ENCODE results near the gene COL23A1. TPM values are rescaled to one million over a fixed set of nuclear protein-coding genes. Genes with fewer than 3 reads are reported as not detected.

The COL23A1 gene
- total and polyA plus RNA-seq, 2 of the 13 experiments (the other 11 are each of a cell fraction or from before 2014, with no cell fraction given) = not detected

DNA sequence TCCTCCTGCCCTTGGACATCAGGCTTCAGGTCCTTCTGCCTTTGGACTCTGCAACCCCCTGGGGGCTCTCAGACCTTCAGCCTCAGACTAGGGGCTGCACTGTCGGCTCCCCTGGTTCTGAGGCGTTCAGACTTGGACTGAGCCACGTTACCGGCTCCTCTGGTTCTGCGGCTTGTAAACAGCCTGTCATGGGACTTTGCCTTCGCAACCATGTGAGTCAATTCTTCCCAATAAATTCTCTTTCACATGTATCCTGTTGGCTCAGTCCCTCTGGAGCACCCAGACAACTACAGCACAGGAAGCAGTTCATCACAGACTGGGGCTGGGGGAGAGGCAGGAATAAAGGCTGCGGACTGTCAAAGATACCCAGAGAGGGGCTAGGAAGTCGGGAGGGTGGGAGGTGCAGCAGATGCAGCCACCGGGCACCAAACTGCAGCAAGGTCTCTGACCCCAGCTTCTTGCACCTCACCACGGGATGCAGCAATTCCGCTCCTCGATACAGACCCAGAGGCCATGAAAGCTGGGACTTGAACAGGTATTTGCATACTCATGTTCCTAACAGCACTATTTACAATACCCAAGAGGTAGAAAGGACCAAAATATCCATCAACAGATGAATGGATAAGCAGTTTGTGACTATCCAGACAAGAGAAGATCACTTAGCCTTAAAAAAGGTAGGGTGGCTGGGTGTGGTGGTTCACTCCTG, 100.8 kb downstream of the COL23A1 start (continued):
- TF ChIP-seq, protein P1, sequence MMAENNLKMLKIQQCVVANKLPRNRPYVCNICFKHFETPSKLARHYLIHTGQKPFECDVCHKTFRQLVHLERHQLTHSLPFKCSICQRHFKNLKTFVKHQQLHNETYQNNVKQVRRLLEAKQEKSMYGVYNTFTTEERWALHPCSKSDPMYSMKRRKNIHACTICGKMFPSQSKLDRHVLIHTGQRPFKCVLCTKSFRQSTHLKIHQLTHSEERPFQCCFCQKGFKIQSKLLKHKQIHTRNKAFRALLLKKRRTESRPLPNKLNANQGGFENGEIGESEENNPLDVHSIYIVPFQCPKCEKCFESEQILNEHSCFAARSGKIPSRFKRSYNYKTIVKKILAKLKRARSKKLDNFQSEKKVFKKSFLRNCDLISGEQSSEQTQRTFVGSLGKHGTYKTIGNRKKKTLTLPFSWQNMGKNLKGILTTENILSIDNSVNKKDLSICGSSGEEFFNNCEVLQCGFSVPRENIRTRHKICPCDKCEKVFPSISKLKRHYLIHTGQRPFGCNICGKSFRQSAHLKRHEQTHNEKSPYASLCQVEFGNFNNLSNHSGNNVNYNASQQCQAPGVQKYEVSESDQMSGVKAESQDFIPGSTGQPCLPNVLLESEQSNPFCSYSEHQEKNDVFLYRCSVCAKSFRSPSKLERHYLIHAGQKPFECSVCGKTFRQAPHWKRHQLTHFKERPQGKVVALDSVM (CRISPR knock-in tag; IDR thresholded peaks at IDR 0.05) = no peak
- TF ChIP-seq, protein P2, sequence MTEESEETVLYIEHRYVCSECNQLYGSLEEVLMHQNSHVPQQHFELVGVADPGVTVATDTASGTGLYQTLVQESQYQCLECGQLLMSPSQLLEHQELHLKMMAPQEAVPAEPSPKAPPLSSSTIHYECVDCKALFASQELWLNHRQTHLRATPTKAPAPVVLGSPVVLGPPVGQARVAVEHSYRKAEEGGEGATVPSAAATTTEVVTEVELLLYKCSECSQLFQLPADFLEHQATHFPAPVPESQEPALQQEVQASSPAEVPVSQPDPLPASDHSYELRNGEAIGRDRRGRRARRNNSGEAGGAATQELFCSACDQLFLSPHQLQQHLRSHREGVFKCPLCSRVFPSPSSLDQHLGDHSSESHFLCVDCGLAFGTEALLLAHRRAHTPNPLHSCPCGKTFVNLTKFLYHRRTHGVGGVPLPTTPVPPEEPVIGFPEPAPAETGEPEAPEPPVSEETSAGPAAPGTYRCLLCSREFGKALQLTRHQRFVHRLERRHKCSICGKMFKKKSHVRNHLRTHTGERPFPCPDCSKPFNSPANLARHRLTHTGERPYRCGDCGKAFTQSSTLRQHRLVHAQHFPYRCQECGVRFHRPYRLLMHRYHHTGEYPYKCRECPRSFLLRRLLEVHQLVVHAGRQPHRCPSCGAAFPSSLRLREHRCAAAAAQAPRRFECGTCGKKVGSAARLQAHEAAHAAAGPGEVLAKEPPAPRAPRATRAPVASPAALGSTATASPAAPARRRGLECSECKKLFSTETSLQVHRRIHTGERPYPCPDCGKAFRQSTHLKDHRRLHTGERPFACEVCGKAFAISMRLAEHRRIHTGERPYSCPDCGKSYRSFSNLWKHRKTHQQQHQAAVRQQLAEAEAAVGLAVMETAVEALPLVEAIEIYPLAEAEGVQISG (CRISPR knock-in tag; IDR thresholded peaks at IDR 0.05) = no peak
- TF ChIP-seq REPIN1 (CRISPR knock-in tag; IDR thresholded peaks at IDR 0.05; ENCODE audit: borderline replicate concordance, low read depth) = no peak
- TF ChIP-seq ZBTB21 (CRISPR knock-in tag; IDR thresholded peaks at IDR 0.05) = no peak
- TF ChIP-seq CAMTA2 (CRISPR knock-in tag; IDR thresholded peaks at IDR 0.05; ENCODE audit: borderline replicate concordance) = no peak
- TF ChIP-seq ZNF577 (CRISPR knock-in tag; IDR thresholded peaks at IDR 0.05; ENCODE audit: borderline replicate concordance, low read depth) = no peak

DNA sequence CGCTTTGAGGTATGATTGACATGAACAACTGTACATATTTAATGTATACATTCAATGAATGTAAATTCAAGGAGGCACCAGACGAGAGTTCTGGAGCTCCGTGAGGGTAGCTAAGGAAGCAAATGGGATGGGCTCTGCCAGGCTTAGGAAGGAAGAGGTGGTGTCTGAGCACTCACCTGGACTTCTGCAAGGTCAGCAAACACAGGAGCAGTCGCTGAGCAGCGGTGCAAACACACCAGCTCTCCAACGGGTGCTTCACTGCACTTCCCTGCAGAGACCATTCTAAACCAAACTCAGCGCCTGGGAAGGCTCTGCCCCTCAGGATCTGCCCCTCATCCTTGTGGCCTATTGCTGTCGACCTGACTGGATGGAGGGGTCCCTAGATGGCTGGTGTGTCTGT, 101.5 kb downstream of the COL23A1 start:
- POLR2A ChIA-PET = no interaction called here
- H3K4me1 ChIP-seq (ENCODE audit: insufficient read depth, low read length) = no peaks in the 10 kb centered on the region
- no peak for ATAC-seq

More for the DNA sequence above, 101.5 kb downstream of the COL23A1 start:
- in situ Hi-C loops (cut with HindIII; ENCODE audit: extremely low pct_ligation_motif_present, low pct_unique_long_range_greater_than_20kb) = no loop called here
- Histone ChIP-seq H3K79me2 (ENCODE audit: insufficient read depth, low read length) (no peaks in the 10 kb centered on the region), H2AFZ (ENCODE audit: low read length) (no peak overlapping the region), H4K20me1 (ENCODE audit: insufficient read depth, low read length) (no peaks in the 10 kb centered on the region), H3K4me2 (ENCODE audit: low read depth, low read length) (no peak overlapping the region), H3K27ac (ENCODE audit: extremely low read length, insufficient read depth, low read length) (no peak overlapping the region), H3K36me3 (replicated peaks in 1 of 2; ENCODE audit: control insufficient read depth in 1 of 2, insufficient read depth in 2 of 2, low read length in 2 of 2) (no peaks in the 10 kb centered on the region), H3K9ac (ENCODE audit: insufficient read depth, low read depth, low read length) (no peak overlapping the region), H3K27me3 (ENCODE audit: control insufficient read depth in 1 of 2, insufficient read depth in 2 of 2, low read length in 2 of 2) (peaks cover 0 to 57% of the 10 kb centered on the region in 2 experiments; a peak in 3 of 5 replicates), H3K9me3 (ENCODE audit: low read length) (no peaks in the 10 kb centered on the region), H3K4me3 (replicated peaks in 1 of 3; ENCODE audit: insufficient read depth in 1 of 3, low read depth in 2 of 3, low read length in 3 of 3) (no peak overlapping the region)
- no peak for FAIRE-seq
- DNase-seq (ENCODE audit: low spot score) = no peak
- TF ChIP-seq MAFF (IDR thresholded peaks at IDR 0.05; ENCODE audit: low read depth, low read length) (peak; percentile 65), MAFK (conservative IDR thresholded peaks at IDR 0.05 in 1 of 2, IDR thresholded peaks at IDR 0.05 in 1 of 2; ENCODE audit: low read length in 2 of 2) (peak; percentile 82 to 87), THYN1 (CRISPR knock-in tag; IDR thresholded peaks at IDR 0.05; ENCODE audit: borderline replicate concordance, low read depth) (no peak)
- 12% methylated on average over 3 of the region's 8 CpGs for WGBS (ENCODE audit: low lambda C conversion rate)
- CTCF ChIA-PET (ENCODE audit: low intra/inter-chr PET ratio, low total read pairs) = no interaction called here
- intact Hi-C loops (cut with micrococcal nuclease; ENCODE audit: unreplicated experiment) = no loop called here
- no TSS peak for BruUV-seq (replicated peaks)
